ENCODE results near the gene CTXND1. TPM values are rescaled to one million over a fixed set of nuclear protein-coding genes. Genes with fewer than 3 reads are reported as not detected.

Gene CTXND1
- total RNA-seq, 1 donor from 2014 or later = 1.1 TPM

DNA sequence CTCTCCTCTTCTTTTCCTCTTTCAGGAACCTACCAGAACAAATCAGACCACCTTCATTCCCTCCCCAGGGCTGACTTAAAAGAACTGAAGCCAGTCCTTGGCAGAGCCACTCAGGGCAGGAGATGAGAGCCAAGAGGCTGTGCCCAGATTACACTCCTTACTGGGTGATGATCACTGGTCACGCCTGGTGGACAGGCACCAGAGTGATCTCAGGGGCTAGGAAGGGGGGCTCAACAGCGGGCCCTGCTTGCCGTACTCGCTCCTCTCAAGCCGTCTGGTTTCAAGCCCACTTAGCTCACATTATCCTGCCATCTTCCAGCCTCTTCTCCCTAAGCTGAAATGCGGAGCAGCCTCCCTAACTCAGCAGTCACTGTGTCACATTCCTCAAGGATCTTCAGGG, 100.9 kb downstream of the CTXND1 start:
- Mint-ChIP-seq H3K27me3 (peaks cover 3% of the 10 kb centered on the region), H3K4me1 (ENCODE audit: unreplicated experiment) (peaks cover 28% of the 10 kb centered on the region), H3K9me3 (peaks cover 3% of the 10 kb centered on the region), H3K4me3 (peak overlapping the region; percentile 43), H3K27ac (no peak overlapping the region), H3K36me3 (no peaks in the 10 kb centered on the region)
- TF ChIP-seq, protein P1, sequence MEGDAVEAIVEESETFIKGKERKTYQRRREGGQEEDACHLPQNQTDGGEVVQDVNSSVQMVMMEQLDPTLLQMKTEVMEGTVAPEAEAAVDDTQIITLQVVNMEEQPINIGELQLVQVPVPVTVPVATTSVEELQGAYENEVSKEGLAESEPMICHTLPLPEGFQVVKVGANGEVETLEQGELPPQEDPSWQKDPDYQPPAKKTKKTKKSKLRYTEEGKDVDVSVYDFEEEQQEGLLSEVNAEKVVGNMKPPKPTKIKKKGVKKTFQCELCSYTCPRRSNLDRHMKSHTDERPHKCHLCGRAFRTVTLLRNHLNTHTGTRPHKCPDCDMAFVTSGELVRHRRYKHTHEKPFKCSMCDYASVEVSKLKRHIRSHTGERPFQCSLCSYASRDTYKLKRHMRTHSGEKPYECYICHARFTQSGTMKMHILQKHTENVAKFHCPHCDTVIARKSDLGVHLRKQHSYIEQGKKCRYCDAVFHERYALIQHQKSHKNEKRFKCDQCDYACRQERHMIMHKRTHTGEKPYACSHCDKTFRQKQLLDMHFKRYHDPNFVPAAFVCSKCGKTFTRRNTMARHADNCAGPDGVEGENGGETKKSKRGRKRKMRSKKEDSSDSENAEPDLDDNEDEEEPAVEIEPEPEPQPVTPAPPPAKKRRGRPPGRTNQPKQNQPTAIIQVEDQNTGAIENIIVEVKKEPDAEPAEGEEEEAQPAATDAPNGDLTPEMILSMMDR (conservative IDR thresholded peaks at IDR 0.05) = no peak
- DNase-seq (ENCODE audit: extremely low spot score, unreplicated experiment) = no peak

Other genes with a start within 250 kb of the CTXND1 start
- 59.6 and 64.3 TPM in 2 replicates for gene ZFAND6, start 192.5 kb downstream of the CTXND1 start, total RNA-seq (ENCODE audit: low replicate concordance)
- gene FAH, start 99.2 kb downstream of the CTXND1 start, total RNA-seq (ENCODE audit: low replicate concordance) = 24.6 and 25.8 TPM in 2 replicates
- gene ARNT2, start 152.2 kb upstream of the CTXND1 start, total RNA-seq (ENCODE audit: low replicate concordance) = 14.3 and 22.4 TPM in 2 replicates

Data from type B pancreatic cell (in vitro differentiated cells).